Neural cell (in vitro differentiated cells): ENCODE results near the gene AGRN. TPM values are rescaled to one million over a fixed set of nuclear protein-coding genes. Genes with fewer than 3 reads are reported as not detected.

Source experiments
- H2AFZ ChIP-seq: fragments of 200-600, 300-800 bp; sonication (generic), shearing (Covaris generic); 2 replicates; pipeline ENCODE4 v1.6.0; 2014; ENCODE audit warnings: low read depth, mild to moderate bottlenecking, antibody characterized with exemption, low read length, moderate library complexity
- H3F3A ChIP-seq: fragments of 200-600 bp; shearing (Covaris generic); 2 replicates; pipeline ENCODE4 v1.6.1; 2016; ENCODE audit warnings: mild to moderate bottlenecking, moderate library complexity, mixed read lengths, antibody characterized with exemption, low read length; ENCODE audit not compliant: insufficient read depth, poor library complexity, severe bottlenecking
- H3K27ac ChIP-seq: fragments of 200-600, 300-800 bp; sonication (generic), shearing (Covaris generic); 2 replicates; pipeline ENCODE4 v1.5.1; 2014; ENCODE audit warnings: mild to moderate bottlenecking, low read length, moderate library complexity
- H3K27me3 ChIP-seq: fragments of 300-800, 200-600 bp; sonication (generic), shearing (Covaris generic); 2 replicates; pipeline ENCODE4 v1.6.0; 2014; ENCODE audit warnings: mild to moderate bottlenecking, low read depth, low read length, moderate library complexity; ENCODE audit not compliant: insufficient read depth
- H3K36me3 ChIP-seq: fragments of 300-800, 200-600 bp; sonication (generic), shearing (Covaris generic); 2 replicates; pipeline ENCODE4 v1.5.1; 2014; ENCODE audit warnings: mild to moderate bottlenecking, antibody characterized with exemption, low read length, moderate library complexity; ENCODE audit not compliant: insufficient read depth
- H3K4me2 ChIP-seq: fragments of 300-800, 200-600 bp; sonication (generic), shearing (Covaris generic); 2 replicates; pipeline ENCODE4 v1.6.0; 2014; ENCODE audit warnings: mild to moderate bottlenecking, low read length
- H3K4me3 ChIP-seq: fragments of 300-800, 200-600 bp; sonication (generic), shearing (Covaris generic); 2 replicates; pipeline ENCODE4 v1.5.1; 2014; ENCODE audit warnings: mild to moderate bottlenecking, low read length, moderate library complexity
- H3K79me2 ChIP-seq: fragments of 200-600 bp; shearing (Covaris generic); replicated peaks from 2 replicates; pipeline ENCODE4 v1.6.0; 2014; ENCODE audit warnings: mild to moderate bottlenecking, low read length, moderate library complexity; ENCODE audit not compliant: insufficient read depth
- H3K9ac ChIP-seq: fragments of 300-800, 200-600 bp; sonication (generic), shearing (Covaris generic); 2 replicates; pipeline ENCODE4 v1.6.1; 2016; ENCODE audit warnings: mild to moderate bottlenecking, low read length, mixed read lengths
- H3K9me2 ChIP-seq: fragments of 200-600 bp; shearing (Covaris generic); 2 replicates; pipeline ENCODE4 v1.6.1; 2016; ENCODE audit warnings: mild to moderate bottlenecking, low read length, mixed read lengths; ENCODE audit not compliant: insufficient read depth
- H3K9me3 ChIP-seq: fragments of 200-600, 300-800 bp; sonication (generic), shearing (Covaris generic); 2 replicates; pipeline ENCODE4 v1.6.1; 2016; ENCODE audit warnings: mild to moderate bottlenecking, mixed run types, low read length, moderate library complexity, mixed read lengths
- H4K20me1 ChIP-seq: fragments of 200-600 bp; shearing (Covaris generic); 2 replicates; pipeline ENCODE4 v1.6.1; 2016; ENCODE audit warnings: mild to moderate bottlenecking, mixed run types; ENCODE audit not compliant: insufficient read depth
- CTCF ChIP-seq: fragments of 450-650 bp; IDR thresholded peaks from 2 replicates; pipeline ENCODE4 v1.5.1; 2014; ENCODE audit warnings: antibody characterized with exemption, mild to moderate bottlenecking, moderate library complexity; ENCODE audit not compliant: poor library complexity, severe bottlenecking
- EP300 ChIP-seq: fragments of 450-650 bp; conservative IDR thresholded peaks from 2 replicates; pipeline ENCODE4 v1.6.1; 2014; ENCODE audit warnings: antibody characterized with exemption, mild to moderate bottlenecking, moderate library complexity; ENCODE audit not compliant: poor library complexity, severe bottlenecking
- EZH2 ChIP-seq: fragments of 200-600, 300-800 bp; shearing (Covaris generic), sonication (generic); IDR thresholded peaks from 2 replicates; pipeline ENCODE4 v1.6.1; 2014; ENCODE audit warnings: antibody characterized with exemption, low read length, borderline replicate concordance, mild to moderate bottlenecking; ENCODE audit not compliant: insufficient read depth, poor library complexity, severe bottlenecking
- MXI1 ChIP-seq: fragments of 450-650 bp; conservative IDR thresholded peaks from 2 replicates; pipeline ENCODE4 v1.6.1; 2014; ENCODE audit warnings: antibody characterized with exemption, mild to moderate bottlenecking; ENCODE audit not compliant: poor library complexity, severe bottlenecking
- POLR2AphosphoS5 ChIP-seq: IDR thresholded peaks from 2 replicates; pipeline ENCODE4 v1.6.1; 2012
- RAD21 ChIP-seq: fragments of 450-650 bp; conservative IDR thresholded peaks from 2 replicates; pipeline ENCODE4 v1.6.1; 2014; ENCODE audit warnings: antibody characterized with exemption, mild to moderate bottlenecking, moderate library complexity
- REST ChIP-seq: IDR thresholded peaks from 2 replicates; pipeline ENCODE4 v1.6.1; 2012; ENCODE audit warnings: borderline replicate concordance
- SMC3 ChIP-seq: fragments of 450-650 bp; conservative IDR thresholded peaks from 2 replicates; pipeline ENCODE4 v1.6.1; 2014; ENCODE audit warnings: antibody characterized with exemption, mild to moderate bottlenecking, moderate library complexity; ENCODE audit not compliant: poor library complexity
- TAF1 ChIP-seq: IDR thresholded peaks from 2 replicates; pipeline ENCODE4 v1.6.1; 2012; ENCODE audit warnings: low read depth
- polyA plus RNA-seq: library from polyadenylated mRNA; depleted of rRNA; stranded (reverse); fragments of >200 nt; gene quantifications from 2 replicates; pipeline ENCODE4 v1.2.3, GENCODE V29; 2014

The AGRN gene
- polyA plus RNA-seq, 1 donor from 2014 or later = 104 TPM

- no peak overlapping the region for H3K9ac ChIP-seq
- H3K27ac ChIP-seq = no peak overlapping the region
- no peak for TF ChIP-seq EP300
- TF ChIP-seq SMC3 = no peak
- TF ChIP-seq POLR2AphosphoS5 = no peak
- TF ChIP-seq REST = no peak
- TF ChIP-seq MXI1 = no peak
- H3K4me3 ChIP-seq = no peak overlapping the region
- H3K4me2 ChIP-seq = no peak overlapping the region
- H3K9me2 ChIP-seq = no peaks in the 10 kb centered on the region
- no peaks in the 10 kb centered on the region for H3K9me3 ChIP-seq
- no peak overlapping the region for H2AFZ ChIP-seq
- H3F3A ChIP-seq = no peaks in the 10 kb centered on the region
- H3K79me2 ChIP-seq = no peaks in the 10 kb centered on the region
- H3K27me3 ChIP-seq = no peaks in the 10 kb centered on the region
- no peaks in the 10 kb centered on the region for H3K36me3 ChIP-seq
- H4K20me1 ChIP-seq = no peaks in the 10 kb centered on the region
These were observed 63.8 kb downstream of the AGRN start for GRCh38 chr1:1083416-1084371.

- TF ChIP-seq EZH2 (no peak), REST (no peak), TAF1 (no peak), SMC3 (no peak), EP300 (no peak), CTCF (no peak), MXI1 (no peak), POLR2AphosphoS5 (no peak), RAD21 (no peak)
- no peaks in the 10 kb centered on the region for H3K79me2 ChIP-seq
- H3F3A ChIP-seq = no peaks in the 10 kb centered on the region
- no peaks in the 10 kb centered on the region for H4K20me1 ChIP-seq
- no peak overlapping the region for H3K4me2 ChIP-seq
- no peaks in the 10 kb centered on the region for H3K9me3 ChIP-seq
- no peak overlapping the region for H2AFZ ChIP-seq
- no peaks in the 10 kb centered on the region for H3K36me3 ChIP-seq
- no peak overlapping the region for H3K9ac ChIP-seq
- no peak overlapping the region for H3K4me3 ChIP-seq
- no peak overlapping the region for H3K27ac ChIP-seq
- H3K27me3 ChIP-seq = no peaks in the 10 kb centered on the region
- H3K9me2 ChIP-seq = no peaks in the 10 kb centered on the region
These were observed 64.7 kb downstream of the AGRN start for GRCh38 chr1:1084372-1085170.
